ENCODE results near the gene CHAT. TPM values are rescaled to one million over a fixed set of nuclear protein-coding genes. Genes with fewer than 3 reads are reported as not detected.

The CHAT gene
- polyA plus RNA-seq, 1 donor from 2014 or later: not detected

DNA sequence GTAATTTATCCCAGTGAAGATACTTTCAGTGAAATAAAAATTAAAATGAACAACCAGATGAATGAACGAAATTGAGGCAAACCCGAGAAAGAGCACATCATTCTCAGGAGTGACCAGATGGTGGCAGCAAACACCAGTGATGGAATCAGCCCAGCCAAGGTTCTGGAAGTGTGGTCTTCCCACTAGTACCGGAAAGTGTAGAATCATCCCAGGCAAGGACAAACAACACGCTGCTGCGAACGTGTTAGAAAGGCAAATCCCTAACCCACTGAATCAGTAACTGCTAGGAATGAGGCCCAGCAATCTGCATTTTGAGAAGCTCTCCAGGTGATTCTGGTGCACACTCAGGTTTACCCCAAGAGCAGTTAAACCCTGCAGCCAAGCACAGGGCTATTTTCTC is 19.2 kb upstream of the CHAT start:
- Histone ChIP-seq H4K20me1 (ENCODE audit: insufficient read depth) (no peaks in the 10 kb centered on the region), H2AFZ (ENCODE audit: low read depth, low read length) (no peak overlapping the region), H3K79me2 (replicated peaks; ENCODE audit: insufficient read depth, low read length) (no peaks in the 10 kb centered on the region), H3K4me3 (ENCODE audit: low read length) (no peak overlapping the region), H3K9me3 (ENCODE audit: low read length) (no peaks in the 10 kb centered on the region), H3K4me2 (ENCODE audit: low read length) (no peak overlapping the region), H3K9ac (ENCODE audit: low read length) (no peak overlapping the region), H3K9me2 (ENCODE audit: insufficient read depth, low read length) (no peaks in the 10 kb centered on the region), H3K36me3 (ENCODE audit: insufficient read depth, low read length) (no peaks in the 10 kb centered on the region), H3K27ac (ENCODE audit: low read length) (no peak overlapping the region), H3F3A (ENCODE audit: insufficient read depth, low read length, poor library complexity, severe bottlenecking) (no peaks in the 10 kb centered on the region), H3K27me3 (ENCODE audit: insufficient read depth, low read depth, low read length) (peaks cover 3% of the 10 kb centered on the region)
- TF ChIP-seq RAD21 (conservative IDR thresholded peaks at IDR 0.05) (peak; percentile 96), SMC3 (conservative IDR thresholded peaks at IDR 0.05; ENCODE audit: poor library complexity) (peak; percentile 87), MXI1 (conservative IDR thresholded peaks at IDR 0.05; ENCODE audit: poor library complexity, severe bottlenecking) (no peak), CTCF (IDR thresholded peaks at IDR 0.05; ENCODE audit: poor library complexity, severe bottlenecking) (peak; percentile 95), EP300 (conservative IDR thresholded peaks at IDR 0.05; ENCODE audit: poor library complexity, severe bottlenecking) (no peak)

GRCh38 chr10:49595003-49595712 is 18.7 kb upstream of the CHAT start:
- no peaks in the 10 kb centered on the region for H3K9me2 ChIP-seq (ENCODE audit: insufficient read depth, low read length)
- no peak overlapping the region for H3K27ac ChIP-seq (ENCODE audit: low read length)

GRCh38 chr10:49595713-49596492 is 17.9 kb upstream of the CHAT start:
- H3K36me3 ChIP-seq (ENCODE audit: insufficient read depth, low read length): no peaks in the 10 kb centered on the region
- H3K27ac ChIP-seq (ENCODE audit: low read length): no peak overlapping the region
- no peak overlapping the region for H3K4me2 ChIP-seq (ENCODE audit: low read length)
- no peak for TF ChIP-seq RAD21 (conservative IDR thresholded peaks at IDR 0.05)
- H3F3A ChIP-seq (ENCODE audit: insufficient read depth, low read length, poor library complexity, severe bottlenecking): no peaks in the 10 kb centered on the region
- no peaks in the 10 kb centered on the region for H3K79me2 ChIP-seq (replicated peaks; ENCODE audit: insufficient read depth, low read length)
- no peaks in the 10 kb centered on the region for H3K9me2 ChIP-seq (ENCODE audit: insufficient read depth, low read length)
- no peak overlapping the region for H3K4me3 ChIP-seq (ENCODE audit: low read length)
- H4K20me1 ChIP-seq (ENCODE audit: insufficient read depth): no peaks in the 10 kb centered on the region
- H2AFZ ChIP-seq (ENCODE audit: low read depth, low read length): no peak overlapping the region
- no peak overlapping the region for H3K9ac ChIP-seq (ENCODE audit: low read length)
- H3K27me3 ChIP-seq (ENCODE audit: insufficient read depth, low read depth, low read length): peaks cover 3% of the 10 kb centered on the region
- H3K9me3 ChIP-seq (ENCODE audit: low read length): no peaks in the 10 kb centered on the region

More at GRCh38 chr10:49595003-49595712, 18.7 kb upstream of the CHAT start:
- H4K20me1 ChIP-seq (ENCODE audit: insufficient read depth): no peaks in the 10 kb centered on the region
- peaks cover 3% of the 10 kb centered on the region for H3K27me3 ChIP-seq (ENCODE audit: insufficient read depth, low read depth, low read length)
- TF ChIP-seq RAD21 (conservative IDR thresholded peaks at IDR 0.05) (no peak), MXI1 (conservative IDR thresholded peaks at IDR 0.05; ENCODE audit: poor library complexity, severe bottlenecking) (no peak)
- H2AFZ ChIP-seq (ENCODE audit: low read depth, low read length): no peak overlapping the region
- no peaks in the 10 kb centered on the region for H3K79me2 ChIP-seq (replicated peaks; ENCODE audit: insufficient read depth, low read length)
- H3F3A ChIP-seq (ENCODE audit: insufficient read depth, low read length, poor library complexity, severe bottlenecking): no peaks in the 10 kb centered on the region
- no peak overlapping the region for H3K4me2 ChIP-seq (ENCODE audit: low read length)
- H3K36me3 ChIP-seq (ENCODE audit: insufficient read depth, low read length): no peaks in the 10 kb centered on the region
- no peak overlapping the region for H3K9ac ChIP-seq (ENCODE audit: low read length)
- no peaks in the 10 kb centered on the region for H3K9me3 ChIP-seq (ENCODE audit: low read length)
- H3K4me3 ChIP-seq (ENCODE audit: low read length): no peak overlapping the region

- Histone ChIP-seq H3K27me3 (ENCODE audit: insufficient read depth, low read depth, low read length) (peaks cover 3% of the 10 kb centered on the region), H3K9me2 (ENCODE audit: insufficient read depth, low read length) (no peaks in the 10 kb centered on the region), H3K9me3 (ENCODE audit: low read length) (no peaks in the 10 kb centered on the region), H2AFZ (ENCODE audit: low read depth, low read length) (no peak overlapping the region), H3K36me3 (ENCODE audit: insufficient read depth, low read length) (no peaks in the 10 kb centered on the region), H3K4me3 (ENCODE audit: low read length) (no peak overlapping the region), H3K9ac (ENCODE audit: low read length) (no peak overlapping the region), H3K4me2 (ENCODE audit: low read length) (no peak overlapping the region), H4K20me1 (ENCODE audit: insufficient read depth) (no peaks in the 10 kb centered on the region), H3K79me2 (replicated peaks; ENCODE audit: insufficient read depth, low read length) (no peaks in the 10 kb centered on the region), H3F3A (ENCODE audit: insufficient read depth, low read length, poor library complexity, severe bottlenecking) (no peaks in the 10 kb centered on the region), H3K27ac (ENCODE audit: low read length) (no peak overlapping the region)
- TF ChIP-seq EP300 (conservative IDR thresholded peaks at IDR 0.05; ENCODE audit: poor library complexity, severe bottlenecking) (no peak), POLR2AphosphoS5 (IDR thresholded peaks at IDR 0.05) (no peak), REST (IDR thresholded peaks at IDR 0.05; ENCODE audit: borderline replicate concordance) (no peak), CTCF (IDR thresholded peaks at IDR 0.05; ENCODE audit: poor library complexity, severe bottlenecking) (no peak), SMC3 (conservative IDR thresholded peaks at IDR 0.05; ENCODE audit: poor library complexity) (no peak), MXI1 (conservative IDR thresholded peaks at IDR 0.05; ENCODE audit: poor library complexity, severe bottlenecking) (no peak), TAF1 (IDR thresholded peaks at IDR 0.05; ENCODE audit: low read depth) (no peak)
These were observed 17.4 kb upstream of the CHAT start for GRCh38 chr10:49596493-49596809.

Data from neural cell (in vitro differentiated cells).